ENCODE measurements around the gene VSX1.

Gene VSX1

GRCh38 chr20:25085756-25086495, 4.0 kb upstream of the VSX1 start:
- DNase-seq = no peak

GRCh38 chr20:25084626-25085187, 2.8 kb upstream of the VSX1 start:
- no peak for DNase-seq

- DNase-seq = no peak
These were observed 2.1 kb upstream of the VSX1 start for GRCh38 chr20:25083773-25084625.

- no peak for DNase-seq
These were observed 1.3 kb upstream of the VSX1 start for GRCh38 chr20:25083141-25083772.

- no peak for DNase-seq
These were observed 545 bp upstream of the VSX1 start for GRCh38 chr20:25082498-25082873.

- DNase-seq = no peak
These were observed 744 bp downstream of the VSX1 start for GRCh38 chr20:25081065-25081729.

GRCh38 chr20:25079171-25079570, 2.8 kb downstream of the VSX1 start:
- no peak for DNase-seq

- DNase-seq = no peak
These were observed 3.3 kb downstream of the VSX1 start for GRCh38 chr20:25078662-25079061.

- no peak for DNase-seq
These were observed 4.3 kb downstream of the VSX1 start for GRCh38 chr20:25077610-25078169.

GRCh38 chr20:25076731-25077609, 5.0 kb downstream of the VSX1 start:
- DNase-seq = peak; percentile 88

GRCh38 chr20:25076201-25076600, 5.7 kb downstream of the VSX1 start:
- no peak for DNase-seq

GRCh38 chr20:25073544-25073943, 8.4 kb downstream of the VSX1 start:
- no peak for DNase-seq

- no peak for DNase-seq
These were observed 9.6 kb downstream of the VSX1 start for GRCh38 chr20:25072226-25072811.

- DNase-seq = no peak
These were observed 10.2 kb downstream of the VSX1 start for GRCh38 chr20:25071734-25072133.

- no peak for DNase-seq
These were observed 11.0 kb downstream of the VSX1 start for GRCh38 chr20:25070821-25071473.

- DNase-seq = no peak
These were observed 14.6 kb downstream of the VSX1 start for GRCh38 chr20:25067102-25067987.

GRCh38 chr20:25066386-25066785, 15.6 kb downstream of the VSX1 start:
- DNase-seq = no peak

- DNase-seq = peak; percentile 38
These were observed 16.2 kb downstream of the VSX1 start for GRCh38 chr20:25065625-25066338.
